ENCODE results near the gene LRWD1.
"Not testable (repeated sequence)": the region's sequence is repeated elsewhere in the genome, so short reads cannot be mapped to it uniquely, and the experiment has no call there.

DNA sequence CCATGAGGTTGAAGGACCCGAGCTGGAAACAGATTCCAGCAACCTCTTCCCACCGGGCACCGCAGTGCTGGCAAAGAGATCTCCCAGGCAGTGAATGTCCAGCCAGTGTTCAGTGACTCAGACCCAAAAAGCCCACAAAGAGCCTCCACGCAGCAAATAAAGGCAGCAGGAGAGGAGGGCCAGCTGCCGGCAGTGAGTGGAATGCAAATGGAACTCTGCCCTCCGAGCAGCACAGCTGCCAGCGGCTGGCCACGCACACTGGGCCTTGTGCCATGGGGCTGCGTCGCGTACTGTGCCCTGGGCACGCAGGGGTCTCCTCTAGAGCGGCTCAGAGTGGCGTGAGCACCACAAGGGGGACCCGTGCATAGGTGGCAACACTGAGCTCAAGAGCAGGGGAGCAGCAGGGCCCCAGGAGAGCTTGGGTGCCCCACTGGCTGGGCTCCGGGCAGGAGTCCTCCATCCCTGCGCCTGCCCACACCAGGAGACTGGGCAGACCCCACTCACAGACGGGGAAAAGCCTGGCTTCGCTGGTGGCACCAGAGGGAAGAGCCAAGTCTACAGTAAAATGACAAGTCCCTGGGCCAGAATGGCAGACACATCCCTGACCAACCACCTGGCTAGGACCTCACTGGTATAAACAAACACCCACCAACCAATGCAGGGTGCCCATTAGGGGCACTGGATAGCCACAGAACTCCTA, 10.1 kb downstream of the LRWD1 start:
- TF ChIP-seq, protein P1, sequence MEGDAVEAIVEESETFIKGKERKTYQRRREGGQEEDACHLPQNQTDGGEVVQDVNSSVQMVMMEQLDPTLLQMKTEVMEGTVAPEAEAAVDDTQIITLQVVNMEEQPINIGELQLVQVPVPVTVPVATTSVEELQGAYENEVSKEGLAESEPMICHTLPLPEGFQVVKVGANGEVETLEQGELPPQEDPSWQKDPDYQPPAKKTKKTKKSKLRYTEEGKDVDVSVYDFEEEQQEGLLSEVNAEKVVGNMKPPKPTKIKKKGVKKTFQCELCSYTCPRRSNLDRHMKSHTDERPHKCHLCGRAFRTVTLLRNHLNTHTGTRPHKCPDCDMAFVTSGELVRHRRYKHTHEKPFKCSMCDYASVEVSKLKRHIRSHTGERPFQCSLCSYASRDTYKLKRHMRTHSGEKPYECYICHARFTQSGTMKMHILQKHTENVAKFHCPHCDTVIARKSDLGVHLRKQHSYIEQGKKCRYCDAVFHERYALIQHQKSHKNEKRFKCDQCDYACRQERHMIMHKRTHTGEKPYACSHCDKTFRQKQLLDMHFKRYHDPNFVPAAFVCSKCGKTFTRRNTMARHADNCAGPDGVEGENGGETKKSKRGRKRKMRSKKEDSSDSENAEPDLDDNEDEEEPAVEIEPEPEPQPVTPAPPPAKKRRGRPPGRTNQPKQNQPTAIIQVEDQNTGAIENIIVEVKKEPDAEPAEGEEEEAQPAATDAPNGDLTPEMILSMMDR (IDR thresholded peaks at IDR 0.05): not testable (repeated sequence)
- not testable (repeated sequence) for TF ChIP-seq EZH2 (IDR thresholded peaks at IDR 0.05; ENCODE audit: borderline replicate concordance, insufficient read depth, low read depth, low read length, poor library complexity, severe bottlenecking)

Data from B cell (primary cell).